OCI-LY7 (cell line): ENCODE measurements around the gene RHOG.

ENCODE experiments used
- EZH2phosphoT487 ChIP-seq: fragments of 200-600 bp; sonication (generic); IDR thresholded peaks from 2 replicates; pipeline ENCODE4 v1.6.1; 2018; ENCODE audit warnings: low read depth, borderline replicate concordance, mild to moderate bottlenecking, mixed run types, antibody characterized with exemption, low read length, moderate library complexity, mixed read lengths
- TF ChIP-seq, protein P1 (sequence below): fragments of 200-600 bp; sonication (generic); conservative IDR thresholded peaks from 2 replicates; pipeline ENCODE4 v1.5.1; 2014; ENCODE audit warnings: mild to moderate bottlenecking, antibody characterized with exemption, low read length, moderate library complexity, mixed read lengths

DNA sequence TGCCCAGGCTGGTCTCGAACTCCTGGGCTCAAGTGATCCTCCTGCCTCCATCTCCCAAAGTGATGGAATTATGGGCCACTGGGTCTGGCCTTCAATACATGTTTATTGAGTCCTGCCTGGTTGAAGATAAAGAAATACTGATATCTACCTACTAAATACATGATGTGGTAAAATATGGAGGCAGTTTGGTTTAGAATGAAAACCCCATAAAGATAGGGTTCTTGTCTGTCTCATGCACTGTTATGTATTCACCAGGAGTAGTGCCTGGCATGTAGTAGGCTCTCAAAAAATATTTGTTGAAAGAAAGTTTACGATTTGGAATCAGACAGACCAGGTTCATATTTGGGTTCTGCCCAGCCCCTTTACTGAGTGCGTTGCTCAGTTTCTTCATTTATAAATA, 35.9 kb upstream of the RHOG start:
- TF ChIP-seq, protein P1, sequence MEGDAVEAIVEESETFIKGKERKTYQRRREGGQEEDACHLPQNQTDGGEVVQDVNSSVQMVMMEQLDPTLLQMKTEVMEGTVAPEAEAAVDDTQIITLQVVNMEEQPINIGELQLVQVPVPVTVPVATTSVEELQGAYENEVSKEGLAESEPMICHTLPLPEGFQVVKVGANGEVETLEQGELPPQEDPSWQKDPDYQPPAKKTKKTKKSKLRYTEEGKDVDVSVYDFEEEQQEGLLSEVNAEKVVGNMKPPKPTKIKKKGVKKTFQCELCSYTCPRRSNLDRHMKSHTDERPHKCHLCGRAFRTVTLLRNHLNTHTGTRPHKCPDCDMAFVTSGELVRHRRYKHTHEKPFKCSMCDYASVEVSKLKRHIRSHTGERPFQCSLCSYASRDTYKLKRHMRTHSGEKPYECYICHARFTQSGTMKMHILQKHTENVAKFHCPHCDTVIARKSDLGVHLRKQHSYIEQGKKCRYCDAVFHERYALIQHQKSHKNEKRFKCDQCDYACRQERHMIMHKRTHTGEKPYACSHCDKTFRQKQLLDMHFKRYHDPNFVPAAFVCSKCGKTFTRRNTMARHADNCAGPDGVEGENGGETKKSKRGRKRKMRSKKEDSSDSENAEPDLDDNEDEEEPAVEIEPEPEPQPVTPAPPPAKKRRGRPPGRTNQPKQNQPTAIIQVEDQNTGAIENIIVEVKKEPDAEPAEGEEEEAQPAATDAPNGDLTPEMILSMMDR = no peak
- no peak for TF ChIP-seq EZH2phosphoT487
